GM21717 (cell line): ENCODE data around the gene INPP4B.

Experiments used
- ATAC-seq: cut with Tn5 transposase; IDR thresholded peaks from one replicate; pipeline ENCODE4 v1.9.1; 2021; ENCODE audit warnings: mild to moderate bottlenecking, moderate library complexity; ENCODE audit not compliant: unreplicated experiment

The INPP4B gene

DNA sequence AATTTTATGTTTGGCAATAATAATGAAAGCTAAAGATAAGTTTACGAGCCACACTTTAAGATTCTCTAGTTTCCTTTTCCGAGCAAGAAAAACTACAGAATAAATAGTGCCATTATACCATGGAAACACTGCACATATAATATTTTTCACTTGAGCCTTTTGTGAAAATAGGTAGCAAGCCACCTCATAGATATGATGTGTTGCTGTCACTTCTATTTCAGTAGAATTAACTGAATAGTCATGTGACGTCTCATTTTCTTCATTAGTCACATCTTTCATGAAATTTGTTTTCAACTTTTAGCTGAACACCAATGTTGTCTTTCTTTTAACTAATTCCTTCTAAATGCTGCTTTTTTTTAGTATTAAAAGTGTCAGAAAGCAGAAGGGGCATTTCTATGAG, 574.3 kb downstream of the INPP4B start:
- ATAC-seq, result no peak

DNA sequence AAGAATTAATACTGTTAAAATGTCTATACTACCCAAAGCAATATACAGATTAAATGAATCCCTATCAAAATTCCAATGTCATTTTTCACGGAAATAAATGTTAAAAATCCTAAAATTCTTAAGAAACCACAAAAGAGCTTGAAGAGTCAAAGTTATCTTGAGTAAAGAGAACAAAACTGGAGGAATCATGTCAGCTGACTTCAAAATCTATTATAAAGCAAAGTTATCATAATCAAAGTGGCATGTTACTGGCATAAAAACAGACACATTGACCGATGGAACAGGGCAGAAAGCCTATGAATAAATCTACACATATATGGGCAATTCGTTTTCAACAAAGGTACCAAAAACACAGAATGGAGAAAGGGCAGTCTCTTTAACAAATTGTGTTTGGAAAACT, 579.0 kb downstream of the INPP4B start:
- ATAC-seq, result no peak

DNA sequence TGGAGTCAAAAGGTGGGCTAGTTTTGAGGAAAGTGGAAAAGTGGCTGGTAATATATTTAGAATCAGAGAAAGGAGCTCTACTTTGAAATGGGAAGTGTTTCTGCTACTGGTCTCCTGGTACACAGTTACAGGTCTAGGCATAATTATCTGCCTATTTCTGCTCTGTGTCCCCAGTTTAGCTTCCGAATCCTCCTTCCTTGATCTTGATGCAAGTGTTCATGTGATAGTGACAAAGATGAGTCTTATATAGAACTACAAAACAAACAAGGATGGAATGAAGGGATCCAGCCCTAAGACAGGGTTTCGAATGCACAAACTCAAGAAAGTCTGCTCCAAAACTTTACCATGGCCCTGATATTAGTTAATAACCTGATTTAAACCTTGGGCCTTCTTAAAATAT, 580.2 kb downstream of the INPP4B start:
- no peak for ATAC-seq

DNA sequence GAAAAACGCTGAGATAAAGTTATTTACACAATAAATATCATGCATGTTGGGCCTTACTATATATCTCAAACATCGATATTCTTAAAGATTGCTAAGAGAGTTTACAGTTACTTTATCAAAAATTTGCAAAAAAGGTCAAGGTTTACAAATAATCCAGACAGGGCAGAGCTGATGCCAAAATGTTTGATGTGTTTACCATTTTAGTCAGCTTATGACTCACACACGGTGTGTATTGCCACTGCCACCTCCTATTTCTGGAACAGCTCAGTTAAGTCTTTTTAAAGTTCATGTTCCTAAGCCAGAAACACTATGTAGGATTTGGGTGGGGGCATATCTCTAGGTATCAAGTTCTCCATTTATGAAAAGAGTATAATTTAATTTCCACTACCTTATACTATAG, 580.6 kb downstream of the INPP4B start:
- ATAC-seq, result no peak

DNA sequence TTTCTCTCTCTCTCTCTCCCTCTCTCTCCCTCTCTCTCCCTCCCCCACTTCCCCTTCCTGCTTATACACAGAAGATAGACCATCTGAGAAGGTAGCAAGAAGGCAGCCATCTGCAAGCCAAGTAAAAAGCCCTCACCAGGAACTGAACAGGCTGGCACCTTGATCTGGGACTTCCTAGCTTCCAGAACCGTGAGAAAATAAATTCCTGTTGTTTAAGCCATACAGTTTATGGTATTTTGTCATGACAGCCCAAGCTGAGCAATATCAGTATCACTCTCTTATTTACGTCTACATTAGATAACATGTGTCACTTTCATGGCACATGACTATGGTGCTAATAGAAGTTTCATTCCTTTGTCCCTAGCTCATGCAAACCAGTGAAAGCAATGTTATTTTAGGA, 581.1 kb downstream of the INPP4B start:
- ATAC-seq, result no peak

DNA sequence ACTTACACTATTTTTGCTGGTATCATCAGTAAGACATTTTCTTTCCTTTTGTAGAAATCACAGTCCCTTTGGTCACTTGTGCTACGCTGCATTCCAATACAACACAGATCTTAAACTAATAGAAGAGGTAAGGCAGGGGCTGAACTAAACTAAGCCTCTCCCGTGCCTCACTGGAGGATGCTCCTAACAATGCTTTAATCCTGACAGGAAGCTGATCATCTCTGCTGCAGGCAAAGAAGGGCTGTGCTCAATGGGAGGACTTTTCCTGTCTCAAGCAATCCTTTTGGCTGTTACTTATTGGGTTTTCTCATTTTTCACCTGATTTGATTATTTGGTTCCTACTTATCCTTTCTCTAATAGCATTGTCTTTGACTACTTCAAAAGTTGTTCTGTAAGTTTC, 583.1 kb downstream of the INPP4B start:
- no peak for ATAC-seq

DNA sequence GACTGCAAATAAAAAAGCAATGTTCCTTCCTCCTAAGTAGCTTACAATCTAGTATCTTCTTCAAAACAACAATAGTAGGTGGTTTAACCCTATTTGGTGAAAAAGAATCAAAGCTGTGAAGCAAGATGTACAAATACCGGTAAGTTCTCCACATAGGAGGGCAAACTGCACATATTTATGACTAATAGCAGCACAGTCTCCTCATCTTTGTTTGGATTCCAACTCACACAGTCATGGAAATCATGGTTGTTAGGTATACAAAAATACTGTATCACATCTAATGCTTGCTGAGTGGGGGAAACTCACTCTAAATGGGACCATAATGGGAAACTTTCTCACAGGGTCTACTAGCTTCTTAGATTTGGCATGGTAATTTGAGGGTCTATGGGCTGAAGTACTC, 597.2 kb downstream of the INPP4B start:
- no peak for ATAC-seq

DNA sequence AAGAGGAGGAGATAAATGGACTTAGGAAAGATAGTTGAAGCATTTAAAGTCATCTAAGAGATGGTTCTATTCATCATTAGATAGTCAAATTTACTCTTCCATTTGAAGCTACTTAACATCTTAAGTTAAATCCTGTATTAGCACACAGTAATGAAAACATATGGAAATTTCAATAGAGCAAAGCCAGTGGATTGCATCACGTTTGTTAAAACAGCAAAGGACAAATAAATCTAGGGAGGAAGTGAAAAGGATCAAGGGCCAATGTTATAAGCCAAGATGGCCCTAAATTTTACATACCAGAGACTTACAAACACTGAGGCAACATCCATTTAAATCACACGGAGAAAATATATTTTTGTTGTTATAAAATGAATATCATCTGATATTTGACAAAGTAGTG, 602.8 kb downstream of the INPP4B start:
- ATAC-seq, result no peak

DNA sequence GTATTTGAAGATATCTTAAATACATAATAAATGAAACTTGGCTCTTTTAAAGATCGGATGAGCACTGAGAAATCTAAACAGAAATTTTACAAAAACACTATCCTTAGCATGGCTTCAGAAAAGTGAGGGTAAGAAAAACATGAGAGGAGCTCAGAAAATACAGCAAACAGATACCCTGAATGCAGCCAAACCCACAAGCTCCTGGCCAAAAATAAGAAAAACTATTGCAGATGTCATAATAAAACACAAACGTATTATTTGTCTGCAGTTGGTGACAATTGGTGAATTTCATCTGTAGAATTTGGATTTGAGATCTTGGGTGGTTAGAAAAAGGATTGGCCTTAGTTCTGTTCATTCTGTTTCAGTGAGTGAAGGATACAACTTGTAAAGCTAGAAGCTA, 603.9 kb downstream of the INPP4B start:
- no peak for ATAC-seq

DNA sequence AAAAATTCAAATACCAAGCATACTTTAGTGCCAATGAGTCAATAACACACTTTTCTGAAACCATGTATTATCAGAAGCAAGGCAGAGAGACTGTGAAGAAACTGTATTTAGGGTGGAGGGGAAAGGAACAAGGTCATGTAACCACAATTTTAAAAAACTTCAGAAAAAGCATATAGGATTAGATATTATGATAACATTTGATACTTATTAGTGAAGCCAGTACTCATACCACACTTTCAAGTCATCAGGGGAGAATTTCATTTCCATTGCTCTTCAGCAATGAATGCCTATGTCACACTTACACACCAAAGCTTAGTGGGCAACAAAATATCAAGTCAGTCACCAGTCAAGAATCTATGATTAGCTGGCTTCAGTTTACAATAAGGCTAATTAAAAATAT, 607.5 kb downstream of the INPP4B start:
- no peak for ATAC-seq

DNA sequence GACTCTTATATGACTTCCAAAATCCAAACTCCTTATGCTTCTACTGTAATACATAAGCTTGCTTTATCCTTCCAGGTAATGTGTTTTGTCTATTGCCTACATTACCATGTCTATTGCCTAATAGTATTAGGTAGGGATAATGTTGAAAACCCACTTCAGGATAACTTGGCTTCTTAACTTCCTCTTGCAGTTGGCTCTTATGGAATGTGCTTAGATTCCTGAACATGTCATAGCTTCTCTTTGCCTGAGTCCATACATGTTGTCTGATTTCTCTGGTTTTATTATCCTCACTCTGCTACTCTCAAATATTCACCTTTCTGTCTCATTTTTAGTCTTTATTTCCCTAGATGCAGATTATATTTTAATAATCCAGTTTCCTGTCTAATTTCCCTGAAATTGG, 609.8 kb downstream of the INPP4B start:
- no peak for ATAC-seq

DNA sequence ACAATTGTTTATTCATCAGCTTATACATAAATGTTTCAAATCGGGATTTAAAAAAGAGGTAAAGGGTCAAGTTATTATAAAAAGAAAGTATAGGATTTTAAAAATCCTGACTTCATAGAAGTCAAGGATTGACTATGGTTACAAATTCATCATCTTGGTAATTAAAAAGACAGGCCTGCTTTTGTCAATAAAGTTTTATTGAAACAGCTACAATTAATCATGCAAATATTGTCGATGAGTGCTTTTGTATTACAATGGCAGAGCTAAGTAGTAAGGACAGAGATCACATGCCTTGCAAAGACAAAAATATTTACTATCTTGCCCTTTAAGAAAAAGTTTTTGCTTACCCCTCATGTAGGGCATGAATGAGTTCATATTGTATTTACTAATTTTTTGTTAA, 614.3 kb downstream of the INPP4B start:
- no peak for ATAC-seq

DNA sequence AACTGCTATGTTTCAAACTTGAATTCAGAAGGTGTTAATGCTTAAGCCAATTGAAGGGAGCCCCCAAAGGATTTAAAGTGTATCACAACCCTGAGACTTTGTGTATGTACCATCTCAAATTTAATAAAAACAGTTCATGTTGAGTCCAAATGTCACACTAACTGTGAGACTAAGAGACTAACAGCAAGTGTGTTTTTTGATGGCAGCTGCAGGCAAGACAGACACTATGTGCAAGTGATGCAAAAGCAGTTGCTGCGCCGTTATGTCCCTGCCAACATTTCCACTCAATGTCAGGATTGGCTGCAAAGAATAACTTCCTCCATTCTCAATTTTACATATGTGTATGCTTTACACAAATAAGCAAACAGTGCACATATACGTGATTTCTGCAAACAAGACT, 615.1 kb downstream of the INPP4B start:
- ATAC-seq, result no peak

DNA sequence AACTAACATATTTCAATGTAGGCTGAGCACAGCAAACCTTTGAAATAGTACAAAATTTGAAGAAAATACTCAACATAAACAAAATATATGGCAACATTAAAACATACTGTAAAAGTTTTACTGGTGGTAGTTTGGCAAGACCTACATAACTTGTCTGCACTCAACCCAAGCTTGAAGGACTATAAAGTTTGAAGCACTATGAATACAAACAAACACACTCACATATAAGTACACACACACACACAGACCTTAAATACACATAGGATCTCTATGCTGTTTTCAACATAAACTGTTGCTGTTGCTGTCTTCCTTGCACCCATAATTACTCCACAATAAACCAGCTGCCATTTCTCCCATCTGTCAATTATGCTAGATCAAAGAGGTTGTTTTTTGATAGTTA, 620.1 kb downstream of the INPP4B start:
- ATAC-seq, result no peak

DNA sequence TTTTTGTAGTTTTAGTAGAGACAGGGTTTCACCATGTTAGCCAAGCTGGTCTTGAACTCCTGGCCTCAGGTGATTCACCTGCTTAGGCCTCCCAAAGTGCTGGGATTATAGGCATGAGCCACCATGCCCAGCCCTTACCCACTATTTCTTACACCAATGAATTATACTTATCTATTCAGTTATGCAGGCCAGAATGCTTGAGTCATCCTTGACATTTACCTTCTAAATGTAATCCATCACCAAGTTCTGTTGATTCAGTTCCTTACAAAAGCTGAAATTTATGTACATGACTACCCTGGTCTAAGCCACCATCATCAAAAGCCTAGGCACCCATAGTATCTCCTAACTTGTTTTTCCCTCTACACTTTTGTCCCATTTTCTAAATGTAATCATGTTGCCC, 624.0 kb downstream of the INPP4B start:
- ATAC-seq, result no peak

DNA sequence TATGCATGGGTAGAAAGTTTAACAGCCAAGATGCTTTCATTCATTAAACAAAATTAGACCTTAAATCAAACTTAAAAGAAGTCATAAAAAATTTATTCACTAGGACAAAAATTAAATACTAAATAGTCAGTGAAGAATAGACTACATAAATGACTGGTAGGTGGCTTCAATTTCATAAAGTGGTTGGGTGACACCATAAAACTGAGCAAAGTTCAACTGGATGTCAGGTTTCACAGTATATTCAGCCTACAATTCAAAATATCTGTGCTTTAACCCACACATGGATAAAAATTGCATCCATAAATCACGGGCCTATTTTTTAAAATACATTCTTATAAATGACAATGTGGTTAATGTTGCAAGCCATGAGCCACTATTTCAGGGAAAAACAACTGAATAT, 627.4 kb downstream of the INPP4B start:
- ATAC-seq, result no peak

DNA sequence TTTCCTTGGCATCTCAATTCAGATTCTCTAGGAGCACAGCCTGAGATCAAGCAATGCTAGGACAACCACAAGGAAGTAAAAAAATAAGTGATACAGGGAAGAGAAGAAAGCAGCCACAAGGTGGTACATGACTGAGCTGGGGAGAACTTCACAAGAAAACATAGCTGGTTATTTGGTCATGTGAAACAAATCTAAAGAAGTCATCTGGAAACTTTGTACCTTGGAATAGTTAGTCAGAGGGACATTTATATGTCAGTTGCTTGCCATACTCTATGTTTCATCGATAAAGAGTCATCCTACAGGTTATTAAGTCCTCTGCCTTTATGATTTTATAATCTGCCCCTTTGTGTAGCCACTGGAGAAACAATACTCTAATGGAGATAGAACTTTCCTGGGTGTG, 634.7 kb downstream of the INPP4B start:
- no peak for ATAC-seq

DNA sequence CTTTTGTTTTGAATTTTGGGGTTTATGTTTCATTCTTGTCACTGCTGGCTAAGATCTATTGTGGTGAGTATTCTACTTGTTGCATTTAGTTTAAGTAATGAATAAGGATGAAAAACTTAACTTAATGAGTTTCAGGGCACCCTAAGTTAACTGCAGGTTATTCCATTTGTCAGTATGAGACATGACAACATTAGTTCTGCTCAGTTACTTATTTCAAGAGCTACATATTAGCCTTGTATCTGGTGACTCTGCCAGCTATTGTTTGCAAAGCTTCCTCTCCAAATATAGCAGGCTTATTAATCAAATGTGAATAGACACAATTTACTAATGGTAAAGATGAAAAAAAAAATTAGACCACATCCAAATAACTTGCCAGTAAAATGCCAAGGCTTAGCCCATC, 642.6 kb downstream of the INPP4B start:
- ATAC-seq, result no peak

DNA sequence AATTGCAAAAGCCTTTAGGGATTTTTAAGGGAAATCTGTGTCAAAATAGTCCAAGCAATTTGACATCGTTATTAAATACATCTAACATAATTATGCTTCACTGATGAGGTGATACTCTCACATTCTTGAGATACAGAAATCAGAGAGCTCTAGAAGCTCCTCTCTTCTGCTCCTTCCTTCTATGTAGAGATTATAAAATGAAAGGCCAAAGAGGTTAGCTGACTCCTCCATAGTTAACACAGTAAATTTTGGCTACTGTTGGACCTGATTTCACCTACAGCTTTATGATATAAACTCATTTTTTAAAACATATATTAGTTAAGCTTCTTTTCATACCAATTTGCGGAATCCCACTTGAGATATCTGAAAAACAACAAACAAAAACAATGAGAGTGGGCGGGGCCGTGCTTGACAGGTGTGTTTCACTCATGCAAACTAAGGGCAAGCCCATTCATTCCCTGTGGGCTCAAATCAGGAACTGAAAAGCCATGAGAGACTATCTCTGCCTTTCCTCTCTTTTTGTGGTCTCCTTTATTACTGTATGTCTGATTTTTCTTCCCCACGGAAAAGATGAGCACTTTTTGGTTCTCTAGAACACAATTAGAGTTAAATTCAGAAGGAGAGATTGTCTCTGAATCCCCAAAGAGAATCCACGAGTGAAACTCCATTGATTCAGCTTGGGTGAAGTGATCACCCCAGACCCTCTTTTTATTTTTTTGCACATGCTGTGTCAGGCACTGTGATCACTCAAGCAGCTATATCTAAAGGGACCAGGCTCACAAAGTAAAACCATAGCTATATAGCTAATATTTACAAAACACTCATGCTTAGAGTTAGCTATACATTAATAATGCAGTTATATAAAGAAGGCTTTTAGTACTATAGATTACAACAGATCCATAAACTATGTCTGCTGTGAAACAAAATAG, 643.4 kb downstream of the INPP4B start:
- peak; percentile 97 for ATAC-seq

DNA sequence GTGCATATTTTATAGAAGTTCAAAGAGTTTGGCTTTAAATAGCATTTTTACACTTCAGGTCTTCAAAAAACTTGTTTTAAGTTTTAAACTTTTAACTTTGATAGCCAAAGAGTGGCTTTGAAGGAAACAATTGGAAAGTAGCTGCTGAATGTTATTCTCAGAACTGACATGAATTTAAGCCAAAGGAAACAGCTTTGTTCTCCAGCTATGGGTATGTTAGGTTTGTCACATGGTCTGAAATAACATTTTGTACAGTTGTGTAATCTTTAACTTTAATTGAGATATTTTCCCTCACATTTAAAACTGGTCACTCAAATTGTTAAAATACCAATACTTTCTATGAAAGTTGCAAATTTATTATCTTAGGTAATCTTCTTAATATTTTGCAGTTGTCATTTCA, 645.1 kb downstream of the INPP4B start:
- no peak for ATAC-seq

DNA sequence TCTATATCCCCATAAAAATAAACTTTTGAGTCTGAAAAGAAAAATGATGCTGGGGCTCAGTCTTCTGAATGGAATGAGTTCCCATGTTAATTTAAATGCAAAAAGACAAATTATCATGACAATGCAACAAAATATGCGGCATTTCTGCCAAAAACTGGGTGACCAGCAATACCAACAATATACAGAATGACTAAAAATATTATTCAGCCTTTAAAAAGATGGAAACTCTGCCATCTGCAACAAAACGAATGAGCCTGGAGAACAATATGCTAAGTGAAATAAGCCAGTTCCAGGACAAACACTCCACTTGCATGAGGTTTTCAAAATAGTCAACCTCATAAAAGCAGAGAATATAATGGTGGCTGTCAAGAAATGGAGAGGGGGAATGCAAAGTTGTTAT, 651.2 kb downstream of the INPP4B start:
- ATAC-seq, result no peak

DNA sequence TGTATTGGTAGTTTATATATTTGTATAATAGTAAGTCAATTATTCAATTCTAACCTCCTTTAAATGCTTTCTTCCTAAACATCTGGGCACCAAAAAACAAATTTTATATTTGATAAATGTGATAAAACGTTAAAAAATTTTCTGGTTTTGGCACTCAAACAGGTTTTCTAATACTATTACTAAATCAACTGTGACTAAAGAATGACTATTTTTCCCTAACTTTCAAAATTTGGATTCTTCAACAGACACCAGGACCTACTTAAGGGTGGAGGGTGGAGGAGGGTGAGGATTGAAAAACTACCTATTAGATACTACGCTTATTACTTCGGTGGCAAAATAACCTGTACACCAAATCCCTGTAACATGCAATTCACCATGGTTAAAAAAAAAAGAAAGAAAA, 654.2 kb downstream of the INPP4B start:
- no peak for ATAC-seq

DNA sequence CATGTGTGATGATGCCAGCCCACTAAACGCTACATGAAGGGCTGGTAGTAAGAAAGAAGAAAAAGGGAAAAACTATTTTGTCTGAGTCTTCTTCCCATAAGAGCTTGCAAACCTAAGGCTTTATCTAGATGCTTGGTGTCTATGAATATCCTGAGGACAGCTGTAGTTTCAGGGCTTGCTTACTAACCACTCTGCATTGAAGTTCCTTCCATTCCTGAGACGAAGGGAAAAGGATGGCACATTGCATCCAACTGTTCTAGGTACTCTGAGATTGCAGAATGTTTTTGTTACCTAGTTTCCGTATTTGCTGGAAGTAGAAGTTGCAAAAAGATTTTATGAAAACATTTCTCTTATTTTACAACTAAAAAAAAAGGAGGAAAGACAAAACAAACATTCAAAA, 665.1 kb downstream of the INPP4B start:
- ATAC-seq, result no peak
